GM23338 (cell line): ENCODE results near the gene UBE2R2. TPM values are rescaled to one million over a fixed set of nuclear protein-coding genes. Genes with fewer than 3 reads are reported as not detected.

ENCODE experiments used
- ATAC-seq: fragments of 200-7000 bp; cut with Tn5 transposase; 3 replicates; pipeline ENCODE4 v1.9.1; 2020
- DNase-seq: peaks from one replicate; pipeline ENCODE4 v3.0.0-alpha.2; 2015; ENCODE audit warnings: low spot score
- H2AFZ ChIP-seq: fragments of 200-600 bp; sonication (generic); 2 replicates; pipeline ENCODE4 v1.8.0; 2016; ENCODE audit warnings: antibody characterized with exemption, mild to moderate bottlenecking, moderate library complexity
- H3F3A ChIP-seq: fragments of 200-600 bp; sonication (generic); replicated peaks from 2 replicates; pipeline ENCODE4 v1.8.0; 2017; ENCODE audit warnings: antibody characterized with exemption, mixed run types, low read depth
- H3K27ac ChIP-seq: fragments of 200-600 bp; sonication (generic); 2 replicates; pipeline ENCODE4 v1.6.1; 2016; ENCODE audit warnings: low read depth
- H3K27me3 ChIP-seq: fragments of 200-600 bp; sonication (generic); 2 replicates; pipeline ENCODE4 v1.8.0; 2016; ENCODE audit warnings: mild to moderate bottlenecking, mixed run types, moderate library complexity; ENCODE audit not compliant: insufficient read depth
- H3K36me3 ChIP-seq: fragments of 200-600 bp; sonication (generic); 2 replicates; pipeline ENCODE4 v1.8.0; 2016; ENCODE audit warnings: mild to moderate bottlenecking; ENCODE audit not compliant: insufficient read depth
- H3K4me1 ChIP-seq: fragments of 200-600 bp; sonication (generic); 2 replicates; pipeline ENCODE4 v1.8.0; 2016; ENCODE audit warnings: mild to moderate bottlenecking, moderate library complexity; ENCODE audit not compliant: insufficient read depth
- H3K4me2 ChIP-seq: fragments of 200-600 bp; sonication (generic); 2 replicates; pipeline ENCODE4 v1.7.1; 2017; ENCODE audit warnings: mixed run types
- H3K4me3 ChIP-seq: fragments of 200-600 bp; sonication (generic); 2 replicates; pipeline ENCODE4 v1.6.1; 2016; ENCODE audit warnings: mixed run types
- H3K79me2 ChIP-seq: fragments of 200-600 bp; sonication (generic); replicated peaks from 2 replicates; pipeline ENCODE4 v1.8.0; 2017; ENCODE audit warnings: mild to moderate bottlenecking; ENCODE audit not compliant: insufficient read depth
- H3K9me2 ChIP-seq: fragments of 200-600 bp; sonication (generic); 2 replicates; pipeline ENCODE4 v1.8.0; 2017; ENCODE audit not compliant: insufficient read depth
- H4K20me1 ChIP-seq: fragments of 200-600 bp; sonication (generic); replicated peaks from 2 replicates; pipeline ENCODE4 v1.8.0; 2017; ENCODE audit warnings: mild to moderate bottlenecking; ENCODE audit not compliant: insufficient read depth
- H3K27ac Mint-ChIP-seq: 2 replicates; pipeline ENCODE4 v1.8.0; 2020; ENCODE audit warnings: inconsistent platforms, mild to moderate bottlenecking, moderate library complexity, mixed read lengths
- H3K27me3 Mint-ChIP-seq: 3 replicates; pipeline ENCODE4 v1.8.0; 2022; ENCODE audit warnings: low read depth, mild to moderate bottlenecking, moderate library complexity, mixed read lengths, inconsistent platforms; ENCODE audit not compliant: insufficient read depth, poor library complexity
- H3K36me3 Mint-ChIP-seq: 3 replicates; pipeline ENCODE4 v1.8.0; 2021; ENCODE audit warnings: low read depth, mild to moderate bottlenecking, inconsistent platforms, moderate library complexity, mixed read lengths
- H3K4me1 Mint-ChIP-seq: 3 replicates; pipeline ENCODE4 v1.8.0; 2020; ENCODE audit warnings: mild to moderate bottlenecking, inconsistent platforms, mixed read lengths
- H3K4me3 Mint-ChIP-seq: 3 replicates; pipeline ENCODE4 v1.8.0; 2021; ENCODE audit warnings: moderate library complexity, mild to moderate bottlenecking, inconsistent platforms, mixed read lengths
- H3K9me3 Mint-ChIP-seq: 3 replicates; pipeline ENCODE4 v1.8.0; 2020; ENCODE audit warnings: moderate library complexity, mild to moderate bottlenecking, inconsistent platforms, mixed read lengths
- CREB1 ChIP-seq: fragments of 250-450 bp; sonication (Bioruptor Pico); IDR thresholded peaks from 2 replicates; pipeline ENCODE4 v1.5.0; 2020; ENCODE audit warnings: low read depth, mild to moderate bottlenecking, moderate library complexity
- CTCF ChIP-seq, 2 experiments: fragments of 200-600 bp in 1 of 2; sonication (generic) in 1 of 2; conservative IDR thresholded peaks; 2 replicates each; pipeline versions ENCODE4 v1.5.1 to v1.6.1; 2016 to 2017; ENCODE audit warnings: antibody characterized with exemption in 2 of 2, low read depth in 2 of 2, mild to moderate bottlenecking in 2 of 2, moderate library complexity in 1 of 2
- EZH2 ChIP-seq: fragments of 200-600 bp; sonication (generic); IDR thresholded peaks from one replicate; pipeline ENCODE4 v1.8.0; 2017; ENCODE audit warnings: antibody characterized with exemption, mild to moderate bottlenecking, low read depth; ENCODE audit not compliant: unreplicated experiment
- JUNB ChIP-seq: IDR thresholded peaks from one replicate; pipeline ENCODE4 v1.6.1; 2016; ENCODE audit warnings: antibody characterized with exemption; ENCODE audit not compliant: unreplicated experiment
- NANOG ChIP-seq: IDR thresholded peaks from 2 replicates; pipeline ENCODE4 v1.6.1; 2016; ENCODE audit warnings: antibody characterized with exemption, borderline replicate concordance
- ZNF114 ChIP-seq: fragments of 250-450 bp; sonication (Bioruptor Pico); IDR thresholded peaks from 2 replicates; pipeline ENCODE4 v1.5.0; 2020; ENCODE audit warnings: mild to moderate bottlenecking, moderate library complexity
- ZNF331 ChIP-seq: fragments of 250-450 bp; sonication (Bioruptor Pico); IDR thresholded peaks from 2 replicates; pipeline ENCODE4 v1.5.0; 2020; ENCODE audit warnings: low read depth, mild to moderate bottlenecking, moderate library complexity
- polyA plus RNA-seq: library from polyadenylated mRNA; unstranded; fragments of >200 nt; fragmentation: Nextera tagmentation; extraction: Ambion mirVana; gene quantifications from 2 replicates; pipeline ENCODE4 v1.2.1, GENCODE V29; 2016
- total RNA-seq: library from RNA; depleted of rRNA; stranded (reverse); fragments of >200 nt; shearing (Covaris generic); gene quantifications from 2 replicates; pipeline ENCODE4 v1.2.3, GENCODE V29; 2014
- TF ChIP-seq, protein P1 (sequence below): IDR thresholded peaks from 2 replicates; pipeline ENCODE4 v1.6.1; 2016; ENCODE audit warnings: antibody characterized with exemption
- TF ChIP-seq, protein P2 (sequence below): IDR thresholded peaks from one replicate; pipeline ENCODE4 v1.6.1; 2018; ENCODE audit warnings: antibody characterized with exemption; ENCODE audit not compliant: unreplicated experiment

The UBE2R2 gene
- total and polyA plus RNA-seq, 2 experiments from 2014 or later = 23.4 to 32.5 TPM

DNA sequence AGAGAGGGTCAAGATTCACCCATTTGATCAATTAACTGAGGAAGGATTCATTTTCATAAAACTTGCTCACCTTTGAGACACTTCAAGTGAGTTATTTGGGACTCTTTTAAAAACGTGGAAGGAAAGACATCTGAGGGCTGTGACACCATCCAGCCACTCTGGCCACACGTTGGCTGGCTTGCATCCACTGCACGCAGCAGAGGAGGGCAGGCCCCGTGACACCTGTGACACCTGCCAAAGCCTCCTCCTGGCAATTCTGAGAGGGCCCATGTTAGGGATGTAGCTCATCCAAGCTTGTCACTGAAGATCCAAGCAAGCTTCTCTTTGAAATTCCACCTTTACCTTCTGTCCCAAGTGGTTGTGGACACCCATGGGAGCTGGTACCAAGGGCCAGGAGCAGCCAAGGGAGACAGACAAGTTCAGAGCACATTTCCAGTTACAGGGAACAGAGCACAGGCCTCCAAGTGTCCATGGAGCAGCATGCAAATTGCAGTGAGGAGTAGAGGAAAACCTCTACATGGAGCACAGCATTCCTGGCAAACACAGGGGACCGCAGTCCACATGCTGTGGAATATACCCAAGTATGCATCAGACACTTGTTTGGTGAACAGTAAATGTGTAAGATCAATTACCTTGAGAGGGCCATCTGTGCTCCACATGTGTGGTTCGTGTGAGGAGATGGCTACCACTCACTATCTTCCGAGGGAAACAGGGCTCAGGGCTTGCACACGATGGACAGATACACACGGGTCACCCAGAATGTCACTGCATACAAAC lies 16.8 kb upstream of the UBE2R2 start:
- no peak for ATAC-seq
- Histone ChIP-seq H3K4me3 (no peak overlapping the region), H3F3A (no peaks in the 10 kb centered on the region), H3K9me2 (no peaks in the 10 kb centered on the region; the same call in 1 of the 2 replicates), H3K27ac (no peak overlapping the region), H3K36me3 (no peaks in the 10 kb centered on the region), H3K4me1 (no peaks in the 10 kb centered on the region), H2AFZ (no peak overlapping the region), H3K4me2 (no peak overlapping the region), H4K20me1 (no peaks in the 10 kb centered on the region), H3K79me2 (no peaks in the 10 kb centered on the region), H3K27me3 (no peaks in the 10 kb centered on the region)
- H3K36me3 Mint-ChIP-seq = no peaks in the 10 kb centered on the region; the same call in 2 of the 3 replicates
- no peak for DNase-seq
- peaks cover 2% of the 10 kb centered on the region for H3K27me3 Mint-ChIP-seq
- TF ChIP-seq, protein P1, sequence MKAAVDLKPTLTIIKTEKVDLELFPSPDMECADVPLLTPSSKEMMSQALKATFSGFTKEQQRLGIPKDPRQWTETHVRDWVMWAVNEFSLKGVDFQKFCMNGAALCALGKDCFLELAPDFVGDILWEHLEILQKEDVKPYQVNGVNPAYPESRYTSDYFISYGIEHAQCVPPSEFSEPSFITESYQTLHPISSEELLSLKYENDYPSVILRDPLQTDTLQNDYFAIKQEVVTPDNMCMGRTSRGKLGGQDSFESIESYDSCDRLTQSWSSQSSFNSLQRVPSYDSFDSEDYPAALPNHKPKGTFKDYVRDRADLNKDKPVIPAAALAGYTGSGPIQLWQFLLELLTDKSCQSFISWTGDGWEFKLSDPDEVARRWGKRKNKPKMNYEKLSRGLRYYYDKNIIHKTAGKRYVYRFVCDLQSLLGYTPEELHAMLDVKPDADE = no peak
- TF ChIP-seq EZH2 (no peak), ZNF114 (no peak), CREB1 (no peak), CTCF (conservative IDR thresholded peaks at IDR 0.05; ENCODE audit: low read depth in 2 of 2) (no peak), ZNF331 (CRISPR knock-in tag) (no peak)
- no peak overlapping the region for H3K27ac Mint-ChIP-seq
- peaks cover 15% of the 10 kb centered on the region for H3K4me1 Mint-ChIP-seq
- H3K9me3 Mint-ChIP-seq = no peaks in the 10 kb centered on the region
- no peak overlapping the region for H3K4me3 Mint-ChIP-seq

GRCh38 chr9:33800886-33801285 lies 16.1 kb upstream of the UBE2R2 start:
- H3K4me3 ChIP-seq = no peak overlapping the region
- no peaks in the 10 kb centered on the region; the same call in 2 of the 3 replicates for H3K36me3 Mint-ChIP-seq
- ATAC-seq (no peak), DNase-seq (no peak)
- H3K27ac ChIP-seq = no peak overlapping the region
- no peak overlapping the region for H2AFZ ChIP-seq
- no peaks in the 10 kb centered on the region for H3K27me3 ChIP-seq
- no peaks in the 10 kb centered on the region for H3K9me3 Mint-ChIP-seq
- H3K9me2 ChIP-seq = no peaks in the 10 kb centered on the region; the same call in 1 of the 2 replicates
- H3K27ac Mint-ChIP-seq = no peak overlapping the region
- H4K20me1 ChIP-seq = no peaks in the 10 kb centered on the region
- peaks cover 9% of the 10 kb centered on the region; the same call in 2 of the 3 replicates for H3K4me1 Mint-ChIP-seq
- no peaks in the 10 kb centered on the region for H3K36me3 ChIP-seq
- no peaks in the 10 kb centered on the region for H3K79me2 ChIP-seq
- H3K27me3 Mint-ChIP-seq = peaks cover 2% of the 10 kb centered on the region
- H3K4me2 ChIP-seq = no peak overlapping the region
- no peaks in the 10 kb centered on the region for H3K4me1 ChIP-seq
- no peak overlapping the region for H3K4me3 Mint-ChIP-seq
- H3F3A ChIP-seq = no peaks in the 10 kb centered on the region
- TF ChIP-seq EZH2 (no peak), JUNB (no peak), NANOG (no peak)
- TF ChIP-seq, protein P2, sequence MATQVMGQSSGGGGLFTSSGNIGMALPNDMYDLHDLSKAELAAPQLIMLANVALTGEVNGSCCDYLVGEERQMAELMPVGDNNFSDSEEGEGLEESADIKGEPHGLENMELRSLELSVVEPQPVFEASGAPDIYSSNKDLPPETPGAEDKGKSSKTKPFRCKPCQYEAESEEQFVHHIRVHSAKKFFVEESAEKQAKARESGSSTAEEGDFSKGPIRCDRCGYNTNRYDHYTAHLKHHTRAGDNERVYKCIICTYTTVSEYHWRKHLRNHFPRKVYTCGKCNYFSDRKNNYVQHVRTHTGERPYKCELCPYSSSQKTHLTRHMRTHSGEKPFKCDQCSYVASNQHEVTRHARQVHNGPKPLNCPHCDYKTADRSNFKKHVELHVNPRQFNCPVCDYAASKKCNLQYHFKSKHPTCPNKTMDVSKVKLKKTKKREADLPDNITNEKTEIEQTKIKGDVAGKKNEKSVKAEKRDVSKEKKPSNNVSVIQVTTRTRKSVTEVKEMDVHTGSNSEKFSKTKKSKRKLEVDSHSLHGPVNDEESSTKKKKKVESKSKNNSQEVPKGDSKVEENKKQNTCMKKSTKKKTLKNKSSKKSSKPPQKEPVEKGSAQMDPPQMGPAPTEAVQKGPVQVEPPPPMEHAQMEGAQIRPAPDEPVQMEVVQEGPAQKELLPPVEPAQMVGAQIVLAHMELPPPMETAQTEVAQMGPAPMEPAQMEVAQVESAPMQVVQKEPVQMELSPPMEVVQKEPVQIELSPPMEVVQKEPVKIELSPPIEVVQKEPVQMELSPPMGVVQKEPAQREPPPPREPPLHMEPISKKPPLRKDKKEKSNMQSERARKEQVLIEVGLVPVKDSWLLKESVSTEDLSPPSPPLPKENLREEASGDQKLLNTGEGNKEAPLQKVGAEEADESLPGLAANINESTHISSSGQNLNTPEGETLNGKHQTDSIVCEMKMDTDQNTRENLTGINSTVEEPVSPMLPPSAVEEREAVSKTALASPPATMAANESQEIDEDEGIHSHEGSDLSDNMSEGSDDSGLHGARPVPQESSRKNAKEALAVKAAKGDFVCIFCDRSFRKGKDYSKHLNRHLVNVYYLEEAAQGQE = no peak
